H9 (cell line): Measurements from ENCODE around the gene RPS21. TPM values are rescaled to one million over a fixed set of nuclear protein-coding genes. Genes with fewer than 3 reads are reported as not detected.

Experiments
- DNase-seq: peaks from one replicate; pipeline ENCODE4 v3.0.0-alpha.2; 2017
- H2AFZ ChIP-seq: one replicate; pipeline ENCODE4 v1.6.1; 2013; ENCODE audit warnings: mild to moderate bottlenecking, low read length, control low read depth, moderate library complexity
- H2AK5ac ChIP-seq: 2 replicates; pipeline ENCODE4 v1.6.1; 2013; ENCODE audit warnings: low read length, control low read depth, mixed read lengths; ENCODE audit not compliant: insufficient read length
- H2BK120ac ChIP-seq: one replicate; pipeline ENCODE4 v1.6.1; 2013; ENCODE audit warnings: low read depth, mild to moderate bottlenecking, low read length, control low read depth, inconsistent platforms; ENCODE audit not compliant: poor library complexity, severe bottlenecking
- H2BK12ac ChIP-seq: 2 replicates; pipeline ENCODE4 v1.6.1; 2013; ENCODE audit warnings: low read length, control low read depth, mixed read lengths, low read depth; ENCODE audit not compliant: insufficient read length
- H2BK15ac ChIP-seq: 2 replicates; pipeline ENCODE4 v1.6.1; 2013; ENCODE audit warnings: low read depth, low read length, control low read depth
- H2BK20ac ChIP-seq: one replicate; pipeline ENCODE4 v1.6.1; 2013; ENCODE audit warnings: low read depth, mild to moderate bottlenecking, low read length, control low read depth, inconsistent platforms; ENCODE audit not compliant: poor library complexity, severe bottlenecking
- H2BK5ac ChIP-seq: 2 replicates; pipeline ENCODE4 v1.6.1; 2013; ENCODE audit warnings: low read length, control low read depth, mixed read lengths; ENCODE audit not compliant: insufficient read length
- H3K14ac ChIP-seq: 2 replicates; pipeline ENCODE4 v1.6.1; 2013; ENCODE audit warnings: low read length, control low read depth; ENCODE audit not compliant: insufficient read depth
- H3K18ac ChIP-seq: 2 replicates; pipeline ENCODE4 v1.6.1; 2013; ENCODE audit warnings: low read depth, mild to moderate bottlenecking, mixed read lengths, low read length, control low read depth; ENCODE audit not compliant: insufficient read length
- H3K23ac ChIP-seq: 2 replicates; pipeline ENCODE4 v1.6.1; 2013; ENCODE audit warnings: low read length, control low read depth, mixed read lengths, low read depth; ENCODE audit not compliant: insufficient read length
- H3K23me2 ChIP-seq: 2 replicates; pipeline ENCODE4 v1.6.1; 2013; ENCODE audit warnings: low read depth, mild to moderate bottlenecking, mixed read lengths, low read length, control low read depth; ENCODE audit not compliant: insufficient read length, poor library complexity, severe bottlenecking
- H3K27ac ChIP-seq: 2 replicates; pipeline ENCODE4 v1.5.1; 2013; ENCODE audit warnings: low read length, control low read depth, mixed read lengths, low read depth; ENCODE audit not compliant: insufficient read length
- H3K27me3 ChIP-seq: 2 replicates; pipeline ENCODE4 v1.6.1; 2013; ENCODE audit warnings: low read length, control low read depth, inconsistent platforms; ENCODE audit not compliant: insufficient read depth
- H3K4ac ChIP-seq: 2 replicates; pipeline ENCODE4 v1.6.1; 2013; ENCODE audit warnings: low read depth, mild to moderate bottlenecking, control low read depth, inconsistent platforms, low read length, moderate library complexity
- H3K4me1 ChIP-seq: 2 replicates; pipeline ENCODE4 v1.6.1; 2013; ENCODE audit warnings: low read length, control low read depth, inconsistent platforms; ENCODE audit not compliant: insufficient read depth
- H3K4me2 ChIP-seq: 2 replicates; pipeline ENCODE4 v1.6.1; 2013; ENCODE audit warnings: low read length, control low read depth, mixed read lengths; ENCODE audit not compliant: insufficient read length, insufficient read depth
- H3K56ac ChIP-seq: 2 replicates; pipeline ENCODE4 v1.6.1; 2013; ENCODE audit warnings: low read depth, mild to moderate bottlenecking, mixed read lengths, low read length, control low read depth; ENCODE audit not compliant: insufficient read length
- H3K79me1 ChIP-seq: 2 replicates; pipeline ENCODE4 v1.6.1; 2013; ENCODE audit warnings: low read depth, mild to moderate bottlenecking, moderate library complexity, low read length, control low read depth, inconsistent platforms; ENCODE audit not compliant: insufficient read depth, poor library complexity, severe bottlenecking
- H3K79me2 ChIP-seq: 2 replicates; pipeline ENCODE4 v1.6.1; 2013; ENCODE audit warnings: low read length, control low read depth, inconsistent platforms; ENCODE audit not compliant: insufficient read depth
- H3K9ac ChIP-seq: 2 replicates; pipeline ENCODE4 v1.6.1; 2013; ENCODE audit warnings: low read length, control low read depth, mixed read lengths; ENCODE audit not compliant: insufficient read length; ENCODE audit errors: extremely low read depth
- H3K9me3 ChIP-seq: one replicate; pipeline ENCODE4 v1.6.1; 2013; ENCODE audit warnings: low read depth, low read length, inconsistent platforms; ENCODE audit not compliant: control insufficient read depth
- H3T11ph ChIP-seq: one replicate; pipeline ENCODE4 v1.6.1; 2013; ENCODE audit warnings: mild to moderate bottlenecking, low read length, control low read depth, inconsistent platforms
- H4K20me1 ChIP-seq: one replicate; pipeline ENCODE4 v1.6.1; 2013; ENCODE audit not compliant: control insufficient read depth, insufficient read length, insufficient read depth
- H4K5ac ChIP-seq: 2 replicates; pipeline ENCODE4 v1.6.1; 2013; ENCODE audit warnings: low read depth, mild to moderate bottlenecking, mixed read lengths, low read length, control low read depth; ENCODE audit not compliant: insufficient read length
- H4K8ac ChIP-seq: replicated peaks from 2 replicates; pipeline ENCODE4 v1.6.1; 2013; ENCODE audit warnings: low read length, control low read depth, mixed read lengths, low read depth; ENCODE audit not compliant: insufficient read length
- H4K91ac ChIP-seq: 2 replicates; pipeline ENCODE4 v1.6.1; 2013; ENCODE audit warnings: low read depth, mild to moderate bottlenecking, moderate library complexity, mixed read lengths, low read length, control low read depth; ENCODE audit not compliant: insufficient read length
- H3K27ac Mint-ChIP-seq, 3 experiments: 2 replicates in 2 of 3; 3 replicates in 1 of 3; pipeline ENCODE4 v1.8.0; 2020 to 2021; ENCODE audit warnings: mixed read lengths in 3 of 3, mild to moderate bottlenecking in 1 of 3, moderate library complexity in 1 of 3
- H3K27me3 Mint-ChIP-seq: 2 replicates; pipeline ENCODE4 v1.8.0; 2021; ENCODE audit warnings: low read depth, mild to moderate bottlenecking, moderate library complexity, mixed read lengths
- H3K36me3 Mint-ChIP-seq, 3 experiments: 2 replicates in 2 of 3; 3 replicates in 1 of 3; pipeline ENCODE4 v1.8.0; 2020 to 2021; ENCODE audit warnings: low read depth in 3 of 3, mixed read lengths in 3 of 3; ENCODE audit not compliant: insufficient read depth in 1 of 3
- H3K4me1 Mint-ChIP-seq, 2 experiments: 2 replicates each; pipeline ENCODE4 v1.8.0; 2020; ENCODE audit warnings: mixed read lengths in 2 of 2
- H3K4me3 Mint-ChIP-seq, 2 experiments: 2 replicates in 1 of 2; 3 replicates in 1 of 2; pipeline ENCODE4 v1.8.0; 2020 to 2021; ENCODE audit warnings: mild to moderate bottlenecking in 2 of 2, mixed read lengths in 2 of 2, moderate library complexity in 1 of 2
- H3K9me3 Mint-ChIP-seq, 2 experiments: 2 replicates in 1 of 2; 3 replicates in 1 of 2; pipeline ENCODE4 v1.8.0; 2020; ENCODE audit warnings: mild to moderate bottlenecking in 2 of 2, mixed read lengths in 2 of 2, moderate library complexity in 1 of 2
- CTCF ChIP-seq: fragments of 200-600 bp; sonication (generic); conservative IDR thresholded peaks from 3 replicates; pipeline ENCODE4 v1.8.0; 2021; ENCODE audit warnings: antibody characterized with exemption, mild to moderate bottlenecking
- WGBS: extraction: QIAGEN DNeasy Blood & Tissue Kit; methylation state at CpG from one replicate; pipeline ENCODE4 v1.1.7; 2013; ENCODE audit warnings: missing lambda C conversion rate, low lambda C conversion rate, mixed read lengths; ENCODE audit not compliant: insufficient read length; ENCODE audit errors: extremely low coverage; 5-methylcytosine and 5-hydroxymethylcytosine counted together
- total RNA-seq: library from RNA; stranded (reverse); gene quantifications from 2 replicates; pipeline ENCODE4 v1.2.1, GENCODE V29; 2021

The RPS21 gene
- total RNA-seq, 1 experiment from 2014 or later: 1,715 TPM

GRCh38 chr20:62391165-62392076 is 4.5 kb downstream of the RPS21 start:
- Histone ChIP-seq H3K4me2 (no peak overlapping the region), H2BK12ac (no peak overlapping the region), H4K5ac (no peak overlapping the region), H3K23me2 (peaks cover 8% of the 10 kb centered on the region), H3K18ac (no peak overlapping the region), H3K4ac (no peak overlapping the region), H3K56ac (no peak overlapping the region), H3T11ph (no peak overlapping the region), H3K14ac (no peak overlapping the region), H2AFZ (no peak overlapping the region), H3K9me3 (no peaks in the 10 kb centered on the region), H3K79me1 (peaks cover 8% of the 10 kb centered on the region), H3K27me3 (no peaks in the 10 kb centered on the region), H2BK5ac (no peak overlapping the region), H2BK15ac (no peak overlapping the region), H2AK5ac (no peak overlapping the region), H3K4me1 (no peaks in the 10 kb centered on the region), H3K27ac (no peak overlapping the region), H2BK20ac (no peak overlapping the region), H3K23ac (no peak overlapping the region), H3K79me2 (peaks cover 6% of the 10 kb centered on the region; the same call in 1 of the 2 replicates), H4K8ac (no peak overlapping the region), H4K91ac (no peak overlapping the region), H4K20me1 (no peaks in the 10 kb centered on the region), H3K9ac (no peak overlapping the region), H2BK120ac (no peak overlapping the region)
- peaks cover 25 to 40% (median 35%) of the 10 kb centered on the region in 3 experiments; a peak in 6 of 7 replicates for H3K36me3 Mint-ChIP-seq
- DNase-seq: no peak
- TF ChIP-seq CTCF: no peak
- H3K9me3 Mint-ChIP-seq: no peaks in the 10 kb centered on the region; a peak in 1 of 5 replicates
- H3K4me3 Mint-ChIP-seq: no peak overlapping the region
- peaks cover 13 to 14% of the 10 kb centered on the region in 2 experiments; a peak in 3 of 4 replicates for H3K4me1 Mint-ChIP-seq
- peak overlapping the region in 2 of 3 experiments; percentile 27 to 53; a peak in 2 of 7 replicates for H3K27ac Mint-ChIP-seq
- WGBS: no CpG with 5 or more reads among the region's 44 CpGs
- H3K27me3 Mint-ChIP-seq: peaks cover 2% of the 10 kb centered on the region; the same call in 1 of the 2 replicates
